Esophagus muscularis mucosa (tissue), 4 donors: ENCODE measurements around the gene DISP2.

ENCODE experiments used
- CTCF ChIP-seq, 3 experiments: fragments of 200-600 bp in 2 of 3; fragments of 450-650 bp in 1 of 3; sonication (generic) in 2 of 3; IDR thresholded peaks; one replicate each; pipeline ENCODE4 v1.5.1; 2017 to 2019; ENCODE audit warnings: antibody characterized with exemption in 3 of 3, mild to moderate bottlenecking in 2 of 3, moderate library complexity in 1 of 3
- EP300 ChIP-seq: sonication (generic); formaldehyde crosslinking; IDR thresholded peaks from one replicate; pipeline ENCODE4 v1.6.1; 2017; ENCODE audit warnings: antibody characterized with exemption
- POLR2A ChIP-seq: fragments of 450-650 bp; IDR thresholded peaks from one replicate; pipeline ENCODE4 v1.6.1; 2017; ENCODE audit warnings: antibody characterized with exemption, moderate library complexity, mild to moderate bottlenecking, low read depth
- POLR2AphosphoS5 ChIP-seq, 2 donors: sonication (generic); formaldehyde crosslinking; IDR thresholded peaks; one replicate each; pipeline ENCODE4 v1.6.1; 2017; ENCODE audit warnings: antibody characterized with exemption in 2 of 2

DNA sequence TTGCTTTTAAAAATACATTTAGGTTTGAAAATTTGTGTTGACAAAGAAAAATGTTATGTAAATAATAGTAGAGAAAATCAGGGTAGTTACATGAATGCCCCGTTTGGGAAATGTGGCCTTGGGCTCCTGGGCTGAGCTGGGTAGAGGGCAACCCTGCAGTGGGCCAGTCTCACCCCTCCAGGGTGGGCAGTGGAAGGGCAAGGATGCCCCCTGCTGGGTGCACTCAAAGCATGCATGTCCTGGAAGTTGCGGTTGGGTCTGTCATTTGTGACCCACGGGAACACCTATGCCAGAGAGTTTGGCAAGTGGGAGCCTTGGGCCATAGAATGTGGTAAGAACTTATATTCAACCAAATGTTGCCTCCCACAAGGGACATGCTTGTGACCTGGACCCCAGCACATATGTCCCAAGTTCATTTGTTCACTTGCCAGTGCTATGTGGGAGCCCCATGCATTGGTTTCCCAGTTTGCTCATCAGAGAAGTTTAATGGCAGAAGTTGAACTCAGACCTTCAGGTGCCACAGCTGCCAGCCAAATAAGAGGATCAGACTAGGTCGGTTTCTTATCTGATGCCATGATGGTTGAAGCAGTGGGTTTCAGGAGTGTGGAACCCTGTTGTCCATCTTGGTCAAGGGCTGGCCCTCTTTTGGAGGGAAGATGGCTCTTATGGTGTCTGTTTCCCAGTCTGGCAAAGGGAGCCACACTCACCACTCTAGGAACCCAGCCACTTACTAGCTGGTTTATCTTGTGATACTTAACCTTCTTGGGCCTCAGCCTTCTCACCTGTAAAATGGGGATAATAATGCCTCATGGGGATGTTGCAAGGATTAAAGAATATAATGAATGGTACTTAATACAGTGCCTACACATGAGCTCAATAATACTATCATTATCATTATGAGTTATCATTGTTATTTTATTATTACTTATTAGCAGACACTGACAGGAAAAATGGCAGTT, 47.7 kb upstream of the DISP2 start:
- TF ChIP-seq CTCF (IDR thresholded peaks at IDR 0.05) (peak; percentile 59 to 68 (median 62)), EP300 (no peak), POLR2A (no peak), POLR2AphosphoS5 (IDR thresholded peaks at IDR 0.05) (no peak)
